Caco-2 (cell line): ENCODE results near the gene MYG1. TPM values are rescaled to one million over a fixed set of nuclear protein-coding genes. Genes with fewer than 3 reads are reported as not detected.

Source experiments
- BruUV-seq: library from RNA; stranded (reverse); fragments of 400-500 nt; replicated peaks from 2 replicates; lab custom pipeline; 2021; lab: Mats Ljungman, UMichigan
- CTCF ChIA-PET: fragments of 300-600 bp; sonication (Branson Sonifier 250); formaldehyde crosslinking; loops from one replicate; lab custom pipeline; 2022; ENCODE audit warnings: antibody characterized with exemption; lab: Charles Lee
- POLR2A ChIA-PET: fragments of 300-600 bp; sonication (Branson Sonifier 250); formaldehyde crosslinking; loops from one replicate; lab custom pipeline; 2022; ENCODE audit warnings: antibody characterized with exemption; lab: Charles Lee
- DNase-seq, 2 experiments: peaks; one replicate each; pipeline versions ENCODE4 v3.0.0 to v3.0.0-alpha.2; 2020 to 2022
- H3K27me3 ChIP-seq: replicated peaks from 2 replicates; pipeline ENCODE4 v1.6.0; 2011; ENCODE audit warnings: low read length; ENCODE audit not compliant: control insufficient read depth, insufficient read depth
- H3K36me3 ChIP-seq: 2 replicates; pipeline ENCODE4 v1.5.1; 2011; ENCODE audit warnings: low read length; ENCODE audit not compliant: control insufficient read depth, insufficient read depth
- H3K4me1 ChIP-seq: fragments of 250-450 bp; sonication (Bioruptor Pico); 2 replicates; pipeline ENCODE4 v1.5.1; 2020; ENCODE audit warnings: mild to moderate bottlenecking
- H3K4me3 ChIP-seq: 2 replicates; pipeline ENCODE4 v1.5.1; 2011; ENCODE audit warnings: low read depth, mild to moderate bottlenecking, control low read depth, low read length
- H3K9me3 ChIP-seq: fragments of 250-450 bp; sonication (Bioruptor Pico); 2 replicates; pipeline ENCODE4 v1.5.1; 2020; ENCODE audit warnings: mild to moderate bottlenecking, moderate library complexity
- H3K27ac Mint-ChIP-seq: one replicate; pipeline ENCODE4 v1.8.0; 2022; ENCODE audit warnings: mixed read lengths; ENCODE audit not compliant: unreplicated experiment
- H3K27me3 Mint-ChIP-seq: one replicate; pipeline ENCODE4 v1.8.0; 2022; ENCODE audit warnings: mixed read lengths; ENCODE audit not compliant: insufficient read depth, unreplicated experiment
- H3K36me3 Mint-ChIP-seq: one replicate; pipeline ENCODE4 v1.8.0; 2022; ENCODE audit warnings: mild to moderate bottlenecking, mixed read lengths; ENCODE audit not compliant: insufficient read depth, unreplicated experiment
- H3K4me1 Mint-ChIP-seq: one replicate; pipeline ENCODE4 v1.8.0; 2022; ENCODE audit warnings: low read depth, mixed read lengths; ENCODE audit not compliant: unreplicated experiment
- H3K4me3 Mint-ChIP-seq: one replicate; pipeline ENCODE4 v1.8.0; 2022; ENCODE audit warnings: mild to moderate bottlenecking, moderate library complexity, mixed read lengths; ENCODE audit not compliant: unreplicated experiment
- H3K9me3 Mint-ChIP-seq: one replicate; pipeline ENCODE4 v1.8.0; 2022; ENCODE audit warnings: mixed read lengths; ENCODE audit not compliant: unreplicated experiment
- intact Hi-C: fragments of 100-400 bp; cut with micrococcal nuclease; formaldehyde crosslinking; loops from one replicate; pipeline ENCODE4 v1.10.0; 2022; ENCODE audit not compliant: unreplicated experiment
- total RNA-seq: library from RNA; stranded (reverse); gene quantifications from 2 replicates; pipeline ENCODE4 v1.2.3, GENCODE V29; 2022
- TF ChIP-seq, protein P1 (sequence below), 2 experiments: fragments of 200-600 bp in 1 of 2; IDR thresholded peaks; 1 replicate in 1 of 2; 2 replicates in 1 of 2; pipeline versions ENCODE4 v1.5.1 to v1.8.0; 2011 to 2022; ENCODE audit warnings: antibody characterized with exemption in 1 of 2, control low read depth in 1 of 2, inconsistent platforms in 1 of 2, low read depth in 1 of 2, low read length in 1 of 2, mild to moderate bottlenecking in 1 of 2, moderate library complexity in 1 of 2; ENCODE audit not compliant: insufficient read depth in 1 of 2, severe bottlenecking in 1 of 2, unreplicated experiment in 1 of 2

MYG1 gene
- total RNA-seq, 1 experiment from 2014 or later = 59.8 TPM

- Mint-ChIP-seq H3K36me3 (no peaks in the 10 kb centered on the region), H3K4me1 (peaks cover 22% of the 10 kb centered on the region), H3K4me3 (peak overlapping the region; percentile 93), H3K27me3 (no peaks in the 10 kb centered on the region), H3K27ac (peak overlapping the region; percentile 84), H3K9me3 (no peaks in the 10 kb centered on the region)
- Histone ChIP-seq H3K9me3 (no peaks in the 10 kb centered on the region), H3K4me3 (peak overlapping the region; percentile 81), H3K4me1 (peaks cover 18% of the 10 kb centered on the region), H3K27me3 (no peaks in the 10 kb centered on the region), H3K36me3 (peaks cover 2% of the 10 kb centered on the region; the same call in 1 of the 2 replicates)
- ChIA-PET CTCF (interaction anchor here (1.1 to 2.4 kb wide), 2 partner anchors 34 to 40 kb away, joined by 3 to 16 read pairs; no protein-coding TSS in a partner anchor), POLR2A (interaction anchor here (1.0 kb wide), 1 partner anchor 43 kb away, joined by 3 read pairs; the partner anchor contains the start of gene PFDN5)
- BruUV-seq = no TSS peak
- peak; percentile 45 to 56 for DNase-seq
- TF ChIP-seq, protein P1, sequence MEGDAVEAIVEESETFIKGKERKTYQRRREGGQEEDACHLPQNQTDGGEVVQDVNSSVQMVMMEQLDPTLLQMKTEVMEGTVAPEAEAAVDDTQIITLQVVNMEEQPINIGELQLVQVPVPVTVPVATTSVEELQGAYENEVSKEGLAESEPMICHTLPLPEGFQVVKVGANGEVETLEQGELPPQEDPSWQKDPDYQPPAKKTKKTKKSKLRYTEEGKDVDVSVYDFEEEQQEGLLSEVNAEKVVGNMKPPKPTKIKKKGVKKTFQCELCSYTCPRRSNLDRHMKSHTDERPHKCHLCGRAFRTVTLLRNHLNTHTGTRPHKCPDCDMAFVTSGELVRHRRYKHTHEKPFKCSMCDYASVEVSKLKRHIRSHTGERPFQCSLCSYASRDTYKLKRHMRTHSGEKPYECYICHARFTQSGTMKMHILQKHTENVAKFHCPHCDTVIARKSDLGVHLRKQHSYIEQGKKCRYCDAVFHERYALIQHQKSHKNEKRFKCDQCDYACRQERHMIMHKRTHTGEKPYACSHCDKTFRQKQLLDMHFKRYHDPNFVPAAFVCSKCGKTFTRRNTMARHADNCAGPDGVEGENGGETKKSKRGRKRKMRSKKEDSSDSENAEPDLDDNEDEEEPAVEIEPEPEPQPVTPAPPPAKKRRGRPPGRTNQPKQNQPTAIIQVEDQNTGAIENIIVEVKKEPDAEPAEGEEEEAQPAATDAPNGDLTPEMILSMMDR (IDR thresholded peaks at IDR 0.05; ENCODE audit: insufficient read depth in 1 of 2, low read depth in 1 of 2, low read length in 1 of 2, severe bottlenecking in 1 of 2, unreplicated experiment in 1 of 2) = no peak
- intact Hi-C loops = no loop called here
Observed at GRCh38 chr12:53252349-53252916, 47.1 kb upstream of the MYG1 start.

DNA sequence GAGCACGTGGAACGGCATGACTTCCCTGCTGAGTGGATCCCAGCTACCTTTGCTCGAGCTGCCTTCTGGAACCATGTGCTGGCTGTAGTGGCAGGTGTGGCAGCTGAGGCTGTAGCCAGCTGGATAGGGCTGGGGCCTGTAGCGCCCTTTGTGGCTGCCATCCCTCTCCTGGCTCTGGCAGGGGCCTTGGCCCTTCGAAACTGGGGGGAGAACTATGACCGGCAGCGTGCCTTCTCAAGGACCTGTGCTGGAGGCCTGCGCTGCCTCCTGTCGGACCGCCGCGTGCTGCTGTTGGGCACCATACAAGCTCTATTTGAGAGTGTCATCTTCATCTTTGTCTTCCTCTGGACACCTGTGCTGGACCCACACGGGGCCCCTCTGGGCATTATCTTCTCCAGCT, 46.2 kb upstream of the MYG1 start:
- Mint-ChIP-seq H3K4me1 (peaks cover 22% of the 10 kb centered on the region), H3K36me3 (no peaks in the 10 kb centered on the region), H3K27me3 (no peaks in the 10 kb centered on the region), H3K4me3 (peak overlapping the region; percentile 93), H3K27ac (peak overlapping the region; percentile 84), H3K9me3 (no peaks in the 10 kb centered on the region)
- TF ChIP-seq, protein P1 (IDR thresholded peaks at IDR 0.05; ENCODE audit: insufficient read depth in 1 of 2, low read depth in 1 of 2, low read length in 1 of 2, severe bottlenecking in 1 of 2, unreplicated experiment in 1 of 2) = no peak
- ChIA-PET CTCF (interaction anchor here (0.5 to 2.4 kb wide), 2 partner anchors 41 to 1115 kb away, joined by 5 to 16 read pairs; no protein-coding TSS in a partner anchor), POLR2A (no interaction called here)
- H3K9me3 ChIP-seq = no peaks in the 10 kb centered on the region
- BruUV-seq = no TSS peak
- H3K4me1 ChIP-seq = peaks cover 18% of the 10 kb centered on the region
- DNase-seq = no peak
- H3K4me3 ChIP-seq = no peak overlapping the region; the same call in 1 of the 2 replicates
- intact Hi-C loops = no loop called here
- no peaks in the 10 kb centered on the region for H3K27me3 ChIP-seq
- peaks cover 2% of the 10 kb centered on the region; the same call in 1 of the 2 replicates for H3K36me3 ChIP-seq

- Mint-ChIP-seq H3K27ac (no peak overlapping the region), H3K27me3 (no peaks in the 10 kb centered on the region), H3K36me3 (no peaks in the 10 kb centered on the region), H3K4me1 (peaks cover 22% of the 10 kb centered on the region), H3K4me3 (no peak overlapping the region), H3K9me3 (no peaks in the 10 kb centered on the region)
- Histone ChIP-seq H3K9me3 (no peaks in the 10 kb centered on the region), H3K4me1 (peaks cover 14% of the 10 kb centered on the region), H3K4me3 (no peak overlapping the region), H3K27me3 (no peaks in the 10 kb centered on the region), H3K36me3 (peaks cover 2% of the 10 kb centered on the region; the same call in 1 of the 2 replicates)
- ChIA-PET CTCF (interaction anchor here (1.4 kb wide), 1 partner anchor 35 kb away, joined by 3 read pairs; no protein-coding TSS in a partner anchor), POLR2A (no interaction called here)
- TF ChIP-seq, protein P1 (IDR thresholded peaks at IDR 0.05; ENCODE audit: insufficient read depth in 1 of 2, low read depth in 1 of 2, low read length in 1 of 2, severe bottlenecking in 1 of 2, unreplicated experiment in 1 of 2) = no peak
- DNase-seq = no peak
- intact Hi-C loops = no loop called here
- no TSS peak for BruUV-seq
Observed at GRCh38 chr12:53254816-53255545, 44.5 kb upstream of the MYG1 start.
